WTC11 (cell line): Measurements from ENCODE around the gene ZNF593OS. TPM values are rescaled to one million over a fixed set of nuclear protein-coding genes. Genes with fewer than 3 reads are reported as not detected.
A peak's percentile ranks its signal among the peaks of the same experiment; 100 is the strongest.

ENCODE experiments used
- ATAC-seq: fragments of 200-7000 bp; cut with Tn5 transposase; 2 replicates; pipeline ENCODE4 v1.10.0; 2021; ENCODE audit warnings: mild to moderate bottlenecking, moderate library complexity
- CTCF ChIA-PET: fragments of 300-600 bp; sonication (Branson Sonifier 250); formaldehyde crosslinking; loops from one replicate; lab custom pipeline; 2021; ENCODE audit warnings: antibody characterized with exemption; lab: Charles Lee
- POLR2A ChIA-PET: fragments of 350-600 bp; sonication (Branson Sonifier 250); formaldehyde crosslinking; loops from one replicate; lab custom pipeline; 2021; ENCODE audit warnings: antibody characterized with exemption; lab: Charles Lee
- DNase-seq: peaks from one replicate; pipeline ENCODE4 v3.0.0; 2021; ENCODE audit warnings: low spot score
- H3K27ac Mint-ChIP-seq: 2 replicates; pipeline ENCODE4 v1.8.0; 2021; ENCODE audit warnings: mixed read lengths
- H3K27me3 Mint-ChIP-seq: 2 replicates; pipeline ENCODE4 v1.8.0; 2021; ENCODE audit warnings: low read depth, mild to moderate bottlenecking, moderate library complexity, mixed read lengths
- H3K36me3 Mint-ChIP-seq: 2 replicates; pipeline ENCODE4 v1.8.0; 2021; ENCODE audit warnings: mixed read lengths
- H3K4me1 Mint-ChIP-seq: 2 replicates; pipeline ENCODE4 v1.8.0; 2022; ENCODE audit warnings: mixed read lengths
- H3K4me3 Mint-ChIP-seq: 2 replicates; pipeline ENCODE4 v1.8.0; 2021; ENCODE audit warnings: mild to moderate bottlenecking, moderate library complexity, mixed read lengths
- H3K9me3 Mint-ChIP-seq: 2 replicates; pipeline ENCODE4 v1.8.0; 2021; ENCODE audit warnings: mixed read lengths
- AFF4 ChIP-seq: sonication (generic); formaldehyde crosslinking; IDR thresholded peaks from 2 replicates; pipeline ENCODE4 v1.8.1; 2023; ENCODE audit warnings: mild to moderate bottlenecking, missing genetic modification reagents, borderline replicate concordance
- AR ChIP-seq: fragments of 250-450 bp; sonication (Bioruptor Pico); IDR thresholded peaks from 2 replicates; pipeline ENCODE4 v1.9.0; 2021; ENCODE audit warnings: mild to moderate bottlenecking
- ATF1 ChIP-seq: sonication (generic); formaldehyde crosslinking; IDR thresholded peaks from 2 replicates; pipeline ENCODE4 v1.8.1; 2023; ENCODE audit warnings: mild to moderate bottlenecking, moderate library complexity, missing genetic modification reagents
- ATF3 ChIP-seq: sonication (generic); formaldehyde crosslinking; conservative IDR thresholded peaks from 2 replicates; pipeline ENCODE4 v1.8.1; 2022; ENCODE audit warnings: mild to moderate bottlenecking, missing genetic modification reagents
- CDX4 ChIP-seq: fragments of 250-450 bp; sonication (Bioruptor Pico); IDR thresholded peaks from 2 replicates; pipeline ENCODE4 v1.9.0; 2021; ENCODE audit warnings: moderate library complexity, mild to moderate bottlenecking, inconsistent platforms, borderline replicate concordance
- E2F5 ChIP-seq: sonication (generic); formaldehyde crosslinking; IDR thresholded peaks from 2 replicates; pipeline ENCODE4 v1.8.1; 2022; ENCODE audit warnings: mild to moderate bottlenecking, moderate library complexity, missing genetic modification reagents
- FOXJ3 ChIP-seq: sonication (generic); formaldehyde crosslinking; IDR thresholded peaks from 2 replicates; pipeline ENCODE4 v1.9.0; 2021; ENCODE audit warnings: missing genetic modification reagents, mild to moderate bottlenecking, borderline replicate concordance
- JUN ChIP-seq: sonication (generic); formaldehyde crosslinking; IDR thresholded peaks from 2 replicates; pipeline ENCODE4 v1.8.0; 2023; ENCODE audit warnings: mild to moderate bottlenecking, missing genetic modification reagents
- MYBL2 ChIP-seq: sonication (generic); formaldehyde crosslinking; IDR thresholded peaks from 2 replicates; pipeline ENCODE4 v1.8.1; 2023; ENCODE audit warnings: mild to moderate bottlenecking, moderate library complexity, missing genetic modification reagents
- NFE2L1 ChIP-seq: sonication (generic); formaldehyde crosslinking; IDR thresholded peaks from 2 replicates; pipeline ENCODE4 v1.8.1; 2023; ENCODE audit warnings: missing genetic modification reagents
- NR2C2 ChIP-seq: sonication (generic); formaldehyde crosslinking; IDR thresholded peaks from 2 replicates; pipeline ENCODE4 v1.8.0; 2022; ENCODE audit warnings: mild to moderate bottlenecking, missing genetic modification reagents
- OVOL2 ChIP-seq: fragments of 250-450 bp; sonication (Bioruptor Pico); IDR thresholded peaks from 2 replicates; pipeline ENCODE4 v1.9.0; 2021; ENCODE audit warnings: mild to moderate bottlenecking, borderline replicate concordance
- PRRX2 ChIP-seq: fragments of 250-450 bp; sonication (Bioruptor Pico); IDR thresholded peaks from 2 replicates; pipeline ENCODE4 v1.8.0; 2021; ENCODE audit warnings: mild to moderate bottlenecking
- SOX15 ChIP-seq: fragments of 250-450 bp; sonication (Bioruptor Pico); IDR thresholded peaks from 2 replicates; pipeline ENCODE4 v1.9.0; 2021; ENCODE audit warnings: mild to moderate bottlenecking
- SP1 ChIP-seq: sonication (generic); formaldehyde crosslinking; conservative IDR thresholded peaks from 2 replicates; pipeline ENCODE4 v1.8.1; 2022; ENCODE audit warnings: missing genetic modification reagents
- TCF7 ChIP-seq: sonication (generic); formaldehyde crosslinking; IDR thresholded peaks from 2 replicates; pipeline ENCODE4 v1.8.0; 2022; ENCODE audit warnings: mild to moderate bottlenecking, low read depth, missing genetic modification reagents, moderate library complexity
- ZNF425 ChIP-seq: fragments of 250-450 bp; sonication (Bioruptor Pico); conservative IDR thresholded peaks from 2 replicates; pipeline ENCODE4 v1.9.0; 2021; ENCODE audit warnings: mild to moderate bottlenecking
- ZNF671 ChIP-seq: fragments of 250-450 bp; sonication (Bioruptor Pico); IDR thresholded peaks from 2 replicates; pipeline ENCODE4 v1.8.0; 2021; ENCODE audit warnings: mild to moderate bottlenecking
- total RNA-seq: library from RNA; stranded (reverse); gene quantifications from 3 replicates; pipeline ENCODE4 v1.2.3, GENCODE V29; 2021

The ZNF593OS gene
- total RNA-seq, 1 experiment from 2014 or later = not detected

- POLR2A ChIA-PET = no interaction called here
- TF ChIP-seq CDX4 (CRISPR knock-in tag) = no peak
- TF ChIP-seq PRRX2 (CRISPR knock-in tag) = no peak
- TF ChIP-seq SOX15 = no peak
- no peak for TF ChIP-seq TCF7 (CRISPR knock-in tag)
- TF ChIP-seq SP1 (CRISPR knock-in tag) = no peak
- no peak for TF ChIP-seq E2F5 (CRISPR knock-in tag)
- no peak for TF ChIP-seq NR2C2
- TF ChIP-seq ATF3 (CRISPR knock-in tag) = no peak
- TF ChIP-seq JUN (CRISPR knock-in tag) = no peak
- H3K9me3 Mint-ChIP-seq = peaks cover 10% of the 10 kb centered on the region; the same call in 1 of the 2 replicates
- CTCF ChIA-PET = interaction anchor here (0.9 to 1.1 kb wide), 2 partner anchors 13 to 97 kb away, joined by 3 to 6 read pairs; no protein-coding TSS in a partner anchor
- no peaks in the 10 kb centered on the region for H3K36me3 Mint-ChIP-seq
- ATAC-seq (no peak), DNase-seq (no peak)
- H3K4me3 Mint-ChIP-seq = no peak overlapping the region
- no peak overlapping the region for H3K27ac Mint-ChIP-seq
- no peaks in the 10 kb centered on the region for H3K27me3 Mint-ChIP-seq
- H3K4me1 Mint-ChIP-seq = peaks cover 1% of the 10 kb centered on the region; the same call in 1 of the 2 replicates
These were observed 38.8 kb downstream of the ZNF593OS start for GRCh38 chr1:26132834-26133167.

GRCh38 chr1:26132128-26132833, 39.4 kb downstream of the ZNF593OS start:
- Mint-ChIP-seq H3K9me3 (peaks cover 10% of the 10 kb centered on the region; the same call in 1 of the 2 replicates), H3K4me3 (no peak overlapping the region), H3K27me3 (no peaks in the 10 kb centered on the region), H3K27ac (no peak overlapping the region), H3K36me3 (no peaks in the 10 kb centered on the region), H3K4me1 (peaks cover 7% of the 10 kb centered on the region)
- no peak for TF ChIP-seq NFE2L1 (CRISPR knock-in tag)
- no peak for TF ChIP-seq AR (CRISPR knock-in tag)
- no peak for TF ChIP-seq ZNF425 (CRISPR knock-in tag)
- no peak for TF ChIP-seq AFF4 (CRISPR knock-in tag)
- TF ChIP-seq FOXJ3 (CRISPR knock-in tag) = no peak
- TF ChIP-seq ATF3 (CRISPR knock-in tag) = no peak
- TF ChIP-seq MYBL2 (CRISPR knock-in tag) = no peak
- no peak for TF ChIP-seq ATF1 (CRISPR knock-in tag)
- TF ChIP-seq ZNF671 (CRISPR knock-in tag) = no peak
- no peak for TF ChIP-seq OVOL2 (CRISPR knock-in tag)
- ChIA-PET CTCF (interaction anchor here (0.6 to 1.1 kb wide), 3 partner anchors 13 to 325 kb away, joined by 3 to 6 read pairs (median 3); no protein-coding TSS in a partner anchor), POLR2A (no interaction called here)
- DNase-seq = peak; percentile 60
- peak; percentile 65 for ATAC-seq
